ENCODE measurements around the gene KIF3A.

KIF3A gene

GRCh38 chr5:132759114-132760048, 22.0 kb upstream of the KIF3A start:
- H3K4me3 ChIP-seq (ENCODE audit: low read depth, low read length) = no peak overlapping the region
- no peak for DNase-seq (ENCODE audit: low read depth)

GRCh38 chr5:132758451-132758850, 21.1 kb upstream of the KIF3A start:
- DNase-seq (ENCODE audit: low read depth) = no peak
- H3K4me3 ChIP-seq (ENCODE audit: low read depth, low read length) = no peak overlapping the region

GRCh38 chr5:132756542-132756941, 19.2 kb upstream of the KIF3A start:
- no peak overlapping the region for H3K4me3 ChIP-seq (ENCODE audit: low read depth, low read length)
- DNase-seq (ENCODE audit: low read depth) = no peak

- H3K4me3 ChIP-seq (ENCODE audit: low read depth, low read length) = no peak overlapping the region
- DNase-seq (ENCODE audit: low read depth) = no peak
Measured at GRCh38 chr5:132754947-132755346, 17.6 kb upstream of the KIF3A start.

- H3K4me3 ChIP-seq (ENCODE audit: low read depth, low read length) = no peak overlapping the region
- DNase-seq (ENCODE audit: low read depth) = no peak
Measured at GRCh38 chr5:132754111-132754510, 16.8 kb upstream of the KIF3A start.

- DNase-seq (ENCODE audit: low read depth) = no peak
- no peak overlapping the region for H3K4me3 ChIP-seq (ENCODE audit: low read depth, low read length)
Measured at GRCh38 chr5:132753135-132753987, 16.0 kb upstream of the KIF3A start.

- no peak overlapping the region for H3K4me3 ChIP-seq (ENCODE audit: low read depth, low read length)
- DNase-seq (ENCODE audit: low read depth) = no peak
Measured at GRCh38 chr5:132752581-132753125, 15.3 kb upstream of the KIF3A start.

GRCh38 chr5:132751971-132752580, 14.7 kb upstream of the KIF3A start:
- H3K4me3 ChIP-seq (ENCODE audit: low read depth, low read length) = no peak overlapping the region
- no peak for DNase-seq (ENCODE audit: low read depth)

GRCh38 chr5:132751444-132751843, 14.1 kb upstream of the KIF3A start:
- H3K4me3 ChIP-seq (ENCODE audit: low read depth, low read length) = no peak overlapping the region
- peak; percentile 77 for DNase-seq (ENCODE audit: low read depth)

- H3K4me3 ChIP-seq (ENCODE audit: low read depth, low read length) = no peak overlapping the region
- no peak for DNase-seq (ENCODE audit: low read depth)
Measured at GRCh38 chr5:132750471-132751230, 13.3 kb upstream of the KIF3A start.

GRCh38 chr5:132749506-132749905, 12.2 kb upstream of the KIF3A start:
- H3K4me3 ChIP-seq (ENCODE audit: low read depth, low read length) = no peak overlapping the region
- DNase-seq (ENCODE audit: low read depth) = no peak

- no peak overlapping the region for H3K4me3 ChIP-seq (ENCODE audit: low read depth, low read length)
- no peak for DNase-seq (ENCODE audit: low read depth)
Measured at GRCh38 chr5:132748522-132749000, 11.2 kb upstream of the KIF3A start.

GRCh38 chr5:132747616-132748440, 10.5 kb upstream of the KIF3A start:
- no peak for DNase-seq (ENCODE audit: low read depth)
- H3K4me3 ChIP-seq (ENCODE audit: low read depth, low read length) = peak overlapping the region; percentile 35

GRCh38 chr5:132746954-132747615, 9.7 kb upstream of the KIF3A start, which contains the start of gene CCNI2:
Gene CCNI2 (plus strand): TSS chr5:132747426. CDS start chr5:132747496, 70 bp downstream.
- peak within 1 kb of the TSS; percentile 35 for H3K4me3 ChIP-seq (ENCODE audit: low read depth, low read length)
- no peak for DNase-seq (ENCODE audit: low read depth)

GRCh38 chr5:132746592-132746953, 9.2 kb upstream of the KIF3A start:
- peak overlapping the region; percentile 35 for H3K4me3 ChIP-seq (ENCODE audit: low read depth, low read length)
- DNase-seq (ENCODE audit: low read depth) = no peak

- DNase-seq (ENCODE audit: low read depth) = no peak
- H3K4me3 ChIP-seq (ENCODE audit: low read depth, low read length) = no peak overlapping the region
Measured at GRCh38 chr5:132744659-132745058, 7.3 kb upstream of the KIF3A start.

- no peak for DNase-seq (ENCODE audit: low read depth)
- H3K4me3 ChIP-seq (ENCODE audit: low read depth, low read length) = no peak overlapping the region
Measured at GRCh38 chr5:132742626-132743025, 5.3 kb upstream of the KIF3A start.

GRCh38 chr5:132742158-132742557, 4.8 kb upstream of the KIF3A start:
- no peak for DNase-seq (ENCODE audit: low read depth)
- H3K4me3 ChIP-seq (ENCODE audit: low read depth, low read length) = no peak overlapping the region

All from skeletal muscle cell (primary cell).